NCI-H1694 (cell line): Measurements from ENCODE around the gene SPECC1L.

ENCODE experiments used
- DNase-seq: peaks from one replicate; lab custom pipeline; 2025; lab: John Stamatoyannopoulos, UW

Gene SPECC1L

GRCh38 chr22:24359452-24360120 is 89.0 kb downstream of the SPECC1L start:
- no peak for DNase-seq

DNA sequence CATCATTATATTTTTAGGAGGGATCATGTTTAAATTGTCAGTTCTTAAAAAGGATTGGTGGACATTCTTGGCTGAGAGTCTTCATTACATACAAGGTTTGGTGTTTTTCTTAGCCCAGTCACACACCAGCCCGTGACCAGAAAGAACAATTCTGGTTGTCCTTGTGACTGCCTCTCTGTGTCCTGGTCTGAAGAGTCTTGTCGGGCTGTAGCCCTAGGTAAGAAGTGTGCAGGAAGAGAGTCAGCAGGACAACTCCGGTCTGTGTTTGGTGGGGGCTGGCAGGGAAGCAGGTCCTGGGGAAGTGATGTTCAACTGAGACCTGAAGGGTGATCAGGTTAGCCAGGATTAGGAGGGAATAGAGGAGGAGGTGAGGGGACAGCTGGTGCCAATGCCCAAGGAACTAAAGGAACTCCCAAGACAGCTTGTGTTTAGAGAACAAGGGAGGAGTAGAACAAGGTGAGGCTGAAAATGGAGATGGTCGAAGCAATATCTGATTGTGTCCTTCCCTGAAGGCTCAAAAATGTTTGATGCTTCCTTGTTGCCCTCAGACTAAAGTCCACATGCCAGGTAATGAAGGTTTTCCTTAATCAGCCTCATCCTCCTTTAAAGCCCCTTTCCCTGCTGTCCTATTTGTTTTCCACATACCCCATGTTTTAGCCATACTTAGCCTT is 91.5 kb downstream of the SPECC1L start:
- DNase-seq = no peak

DNA sequence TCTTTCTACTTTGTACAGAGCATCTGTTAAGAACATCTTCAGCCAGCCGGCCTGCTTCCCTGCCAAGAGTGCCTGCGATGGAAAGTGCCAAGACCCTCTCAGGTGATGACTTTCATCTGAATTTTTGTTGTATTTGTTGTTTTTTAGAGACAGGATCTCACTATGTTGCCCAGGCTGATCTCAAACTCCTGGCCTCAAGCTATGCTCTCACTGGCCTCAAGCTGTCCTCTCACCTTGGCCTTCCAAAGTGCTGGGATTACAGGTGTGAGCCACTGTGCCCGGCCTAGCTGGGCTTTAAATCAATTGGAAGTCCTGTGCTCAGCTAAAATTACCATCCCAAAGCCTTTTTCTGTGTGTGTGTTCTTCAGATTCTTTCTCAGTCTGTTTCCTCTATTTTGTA is 92.6 kb downstream of the SPECC1L start:
- DNase-seq = no peak

GRCh38 chr22:24366701-24367100 is 96.1 kb downstream of the SPECC1L start:
- DNase-seq = no peak

DNA sequence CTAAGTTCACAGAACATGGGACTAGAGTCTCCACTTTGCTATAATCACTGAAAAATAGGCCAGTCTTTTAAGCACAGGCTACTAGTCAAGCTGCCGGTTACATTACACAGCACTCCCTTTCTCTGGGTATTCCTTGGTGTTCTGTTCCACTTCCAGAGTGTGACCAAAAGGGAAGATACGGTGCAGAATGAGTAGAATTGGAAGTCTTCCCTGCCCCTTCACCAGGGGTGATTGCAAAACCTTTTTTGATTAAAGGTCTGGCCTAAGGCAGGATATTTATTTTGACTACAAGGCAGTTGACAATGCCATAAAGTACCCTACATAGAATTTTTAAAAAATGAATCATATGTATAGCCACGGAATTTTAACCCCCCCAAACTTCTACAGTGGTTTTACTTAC is 97.2 kb downstream of the SPECC1L start:
- DNase-seq = no peak

DNA sequence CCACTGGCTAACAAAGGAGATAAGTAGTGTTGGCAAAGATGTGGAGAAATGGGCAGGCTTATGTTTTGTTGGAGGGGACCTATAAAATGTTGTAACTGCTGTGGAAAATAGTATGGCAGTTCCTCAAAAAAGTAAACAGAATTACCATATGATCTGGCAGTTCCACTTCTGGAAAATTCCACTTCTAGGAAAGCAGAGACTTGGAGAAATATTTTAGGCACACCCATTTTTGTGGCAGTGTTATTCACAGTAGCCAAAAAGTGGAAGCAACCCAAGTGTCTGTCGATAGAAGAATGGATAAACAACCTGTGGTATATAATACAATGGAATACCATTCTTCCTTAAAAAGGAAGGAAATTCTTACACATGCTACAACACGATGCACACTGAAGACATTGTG is 99.8 kb downstream of the SPECC1L start:
- no peak for DNase-seq

DNA sequence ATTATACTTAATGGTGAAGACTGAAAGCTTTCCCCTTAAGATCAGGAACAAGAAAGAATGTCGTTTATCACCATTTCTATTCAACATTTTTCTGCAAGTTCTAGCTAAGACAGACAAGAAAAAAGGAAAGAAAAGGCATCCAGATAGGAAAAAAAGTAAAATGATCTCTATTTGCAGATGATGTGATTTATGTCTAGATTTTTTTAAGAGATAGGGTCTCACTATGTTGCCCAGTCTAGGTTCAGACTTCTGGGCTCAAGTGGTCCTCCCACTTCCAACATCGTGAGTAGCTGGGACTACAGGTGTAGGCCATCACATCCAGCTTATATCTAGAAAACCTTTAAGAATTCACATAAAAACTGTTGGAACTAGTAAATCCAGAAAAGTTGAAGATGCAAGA is 105.4 kb downstream of the SPECC1L start:
- no peak for DNase-seq

DNA sequence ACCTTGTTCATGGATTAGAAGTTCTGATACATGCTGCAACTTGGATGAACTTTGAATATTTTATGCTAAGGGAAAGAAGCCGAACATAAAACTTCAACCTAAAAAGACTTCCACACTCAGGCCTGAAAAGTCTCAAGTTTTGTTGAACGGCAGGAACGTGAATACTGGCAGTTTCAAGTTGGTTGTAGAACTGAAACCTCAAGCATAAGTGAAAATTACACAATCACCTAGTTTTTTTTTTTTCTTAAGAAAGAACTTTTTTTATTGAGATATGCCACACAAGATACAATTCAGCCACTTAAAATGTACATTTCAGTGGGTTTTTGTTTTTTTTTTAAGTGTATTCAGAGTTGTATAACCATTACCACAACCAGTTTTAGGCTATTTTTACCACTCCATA is 106.0 kb downstream of the SPECC1L start:
- DNase-seq = no peak

GRCh38 chr22:24379536-24379935 is 108.9 kb downstream of the SPECC1L start:
- no peak for DNase-seq

DNA sequence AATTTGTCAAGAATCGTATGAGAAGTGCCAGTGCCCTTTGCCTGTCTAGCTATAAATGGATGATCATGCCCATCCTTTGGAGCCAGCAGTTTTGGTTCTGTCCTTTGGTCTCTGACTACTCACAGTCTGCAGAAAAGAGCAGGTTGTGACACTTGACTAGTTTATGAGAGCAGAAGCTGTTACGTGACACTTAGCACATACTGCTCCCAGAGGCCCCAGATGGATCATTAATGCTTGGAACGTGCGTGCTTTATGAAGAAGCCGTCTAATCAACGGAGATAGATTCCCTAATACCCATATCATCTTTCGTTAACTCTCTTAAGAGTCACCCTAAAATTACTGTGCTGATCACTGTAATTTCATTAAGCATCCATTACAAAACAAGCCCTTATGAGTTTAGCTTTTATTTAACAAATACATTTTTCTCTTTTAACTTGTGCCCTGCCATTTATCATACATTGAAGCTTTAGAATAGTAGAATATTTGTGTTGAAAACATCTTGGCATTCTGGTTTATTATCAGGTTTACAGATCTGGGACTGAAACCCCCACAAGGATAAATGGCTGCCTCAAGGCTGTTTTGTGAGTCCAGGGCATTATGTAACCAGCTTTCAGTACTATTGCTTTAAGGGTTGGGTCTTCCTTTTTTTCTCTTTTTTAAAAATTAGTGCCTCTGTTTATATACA is 109.7 kb downstream of the SPECC1L start:
- peak; percentile 35 for DNase-seq

DNA sequence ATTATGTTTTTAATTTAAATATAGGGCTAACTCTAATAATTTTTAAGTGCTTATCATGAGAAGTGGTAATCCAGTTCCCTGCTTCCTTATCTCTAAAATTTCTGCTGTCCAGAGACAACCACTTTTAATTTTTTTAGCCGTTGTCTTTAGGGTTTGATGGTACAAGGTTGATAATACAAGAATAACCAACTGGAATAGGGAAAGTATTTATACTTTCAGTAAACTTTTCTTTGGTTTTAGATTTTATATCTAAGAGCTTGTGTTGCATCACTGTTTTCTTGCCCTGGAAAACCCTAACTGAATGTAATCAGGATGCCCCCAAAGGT is 110.2 kb downstream of the SPECC1L start:
- DNase-seq = no peak

GRCh38 chr22:24383061-24383460 is 112.4 kb downstream of the SPECC1L start:
- DNase-seq = no peak

GRCh38 chr22:24384131-24384530 is 113.5 kb downstream of the SPECC1L start:
- DNase-seq = no peak

DNA sequence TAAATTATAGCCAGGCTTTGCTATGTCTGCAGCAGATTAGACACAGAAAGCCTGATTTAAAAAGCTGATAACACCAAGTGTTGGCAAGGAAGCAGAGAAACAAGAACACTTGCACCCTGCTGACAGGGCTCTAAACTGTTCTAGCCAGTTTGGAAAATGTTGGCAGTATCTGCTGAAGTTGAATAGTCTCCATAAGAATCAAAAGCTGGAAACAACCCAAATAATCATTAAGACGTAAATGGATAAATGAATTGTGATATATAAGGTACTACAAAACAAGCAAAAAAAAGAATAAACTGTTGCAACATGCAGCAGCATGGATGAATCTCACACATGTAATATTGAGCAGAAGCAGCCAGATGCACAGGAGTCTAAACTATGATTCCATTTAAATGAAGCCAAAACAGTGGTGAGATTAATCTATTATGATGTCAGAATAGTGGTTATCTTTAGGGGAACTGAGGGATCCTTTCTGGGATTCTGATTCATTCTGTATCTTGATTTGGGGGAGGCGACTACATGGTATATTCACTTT is 116.4 kb downstream of the SPECC1L start:
- no peak for DNase-seq

DNA sequence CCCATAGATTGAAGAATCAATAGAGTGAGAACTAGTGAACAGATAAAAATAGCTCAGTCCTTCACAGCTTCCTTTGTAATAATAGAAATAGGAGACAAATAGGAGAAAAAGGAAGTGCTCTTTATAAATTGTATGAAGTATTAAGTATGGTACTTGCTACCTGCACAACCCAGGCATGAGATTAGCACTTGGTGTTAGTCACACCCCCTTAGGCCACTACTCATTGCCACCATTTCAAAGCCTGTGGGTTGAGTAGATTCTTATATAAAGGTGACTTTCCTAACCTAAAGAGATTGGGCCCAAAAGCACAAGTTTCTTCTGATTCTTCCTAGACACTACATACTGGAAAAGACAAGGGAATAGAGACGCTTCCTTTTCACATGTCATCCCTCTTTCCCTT is 119.0 kb downstream of the SPECC1L start:
- DNase-seq = no peak

DNA sequence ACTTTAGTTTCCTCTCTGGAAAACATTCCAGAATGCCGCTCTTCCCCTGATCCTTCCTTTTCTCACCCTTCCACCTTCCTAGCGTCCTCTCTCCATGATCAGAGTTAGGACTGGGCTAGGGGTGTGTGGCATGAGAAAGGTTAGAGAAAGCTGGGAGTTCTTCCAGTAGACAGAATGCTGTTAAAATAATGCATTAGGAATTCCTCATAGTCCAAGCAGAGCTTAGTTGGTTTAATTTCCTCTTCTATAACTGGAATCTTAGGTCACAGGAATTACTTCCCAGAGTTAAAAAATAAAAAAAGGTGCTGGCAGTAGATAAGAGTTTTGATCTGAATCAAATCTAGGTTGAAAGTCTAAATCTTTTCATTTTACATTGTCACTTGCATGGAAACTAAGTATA is 119.5 kb downstream of the SPECC1L start:
- no peak for DNase-seq

GRCh38 chr22:24390576-24390975 is 119.9 kb downstream of the SPECC1L start:
- no peak for DNase-seq

- no peak for DNase-seq
Observed at GRCh38 chr22:24391836-24392217, 121.2 kb downstream of the SPECC1L start.

DNA sequence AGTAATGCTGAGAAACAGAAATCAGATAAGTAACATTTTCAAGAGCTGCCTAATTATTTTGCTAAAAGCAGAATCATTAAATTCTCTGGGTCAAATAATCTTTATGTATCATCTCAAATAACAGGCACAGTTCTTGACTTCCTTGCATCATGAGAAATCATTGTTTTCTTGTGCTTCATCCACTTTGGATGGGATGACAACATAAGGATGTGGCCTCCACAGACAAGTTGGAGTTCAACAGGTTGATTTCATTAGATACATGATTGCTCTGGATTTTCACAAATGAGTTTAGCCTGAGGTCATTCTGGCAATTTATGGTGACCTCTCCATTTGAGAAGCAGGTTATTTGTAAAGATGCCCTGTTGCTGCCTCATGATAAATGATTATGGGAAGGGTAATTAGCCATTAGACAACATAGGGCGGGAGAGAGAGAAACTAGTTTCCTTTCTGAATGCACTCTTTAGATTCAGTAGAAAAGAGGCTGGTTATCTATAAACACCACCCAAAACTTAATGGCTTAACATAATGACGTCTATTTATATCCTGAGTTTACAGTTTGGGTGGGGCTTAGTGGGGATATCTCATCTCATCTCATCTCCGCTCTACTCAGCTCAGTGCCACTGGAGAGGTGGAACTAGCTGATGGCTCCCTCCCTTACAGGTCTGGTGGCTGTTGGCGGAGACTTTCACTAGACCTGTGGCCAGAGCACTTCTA is 121.7 kb downstream of the SPECC1L start:
- no peak for DNase-seq

- no peak for DNase-seq
Observed at GRCh38 chr22:24393012-24393559, 122.5 kb downstream of the SPECC1L start.

DNA sequence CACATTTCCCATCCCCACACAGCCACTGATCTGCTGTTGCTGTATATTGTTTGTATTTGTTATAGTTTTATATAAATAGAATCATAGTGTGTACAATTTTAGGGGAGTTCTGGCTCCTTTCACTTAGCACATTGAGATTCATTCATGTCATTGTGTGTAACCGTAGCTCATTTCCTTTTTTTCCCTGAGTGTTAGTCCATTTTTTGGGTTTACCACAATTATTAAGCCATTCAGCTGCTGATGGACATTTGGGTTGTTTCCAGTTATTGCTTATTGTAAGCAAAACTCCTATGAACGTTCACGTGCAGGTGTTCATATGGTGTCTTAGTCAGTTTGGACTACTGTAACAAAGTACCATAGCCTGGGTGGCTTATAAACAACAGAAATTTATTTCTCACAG is 123.2 kb downstream of the SPECC1L start:
- no peak for DNase-seq

GRCh38 chr22:24394254-24394653 is 123.6 kb downstream of the SPECC1L start:
- DNase-seq = no peak
